CD14-positive monocyte (primary cell): Measurements from ENCODE around the gene SLC27A1. TPM values are rescaled to one million over a fixed set of nuclear protein-coding genes. Genes with fewer than 3 reads are reported as not detected.

Experiments used
- DNase-seq, 3 donors: peaks; one replicate each; pipeline ENCODE4 v3.0.0-alpha.2; 2011 to 2022
- H2AFZ ChIP-seq: 2 replicates; pipeline ENCODE4 v1.6.0; 2012; ENCODE audit warnings: mild to moderate bottlenecking, low read depth, low read length, inconsistent platforms; ENCODE audit not compliant: insufficient read depth, poor library complexity, severe bottlenecking
- H3K27ac ChIP-seq, 2 donors: 1 replicate in 1 of 2; 2 replicates in 1 of 2; pipeline ENCODE4 v1.5.1; 2012 to 2013; ENCODE audit warnings: low read length in 2 of 2, control low read depth in 1 of 2, inconsistent platforms in 1 of 2, low read depth in 1 of 2, mild to moderate bottlenecking in 1 of 2
- H3K27me3 ChIP-seq, 2 donors: one replicate each; pipeline versions ENCODE4 v1.6.0 to v1.6.1; 2011 to 2013; ENCODE audit warnings: low read length in 2 of 2; ENCODE audit not compliant: control insufficient read depth in 2 of 2, insufficient read depth in 2 of 2
- H3K36me3 ChIP-seq, 2 donors: replicated peaks in 1 of 2; 1 replicate in 1 of 2; 2 replicates in 1 of 2; pipeline versions ENCODE4 v1.5.1 to v1.6.1; 2012 to 2013; ENCODE audit warnings: low read length in 2 of 2, control low read depth in 1 of 2, inconsistent platforms in 1 of 2, mild to moderate bottlenecking in 1 of 2; ENCODE audit not compliant: insufficient read depth in 2 of 2, control insufficient read depth in 1 of 2
- H3K4me1 ChIP-seq, 2 donors: 1 replicate in 1 of 2; 2 replicates in 1 of 2; pipeline versions ENCODE4 v1.5.1 to v1.6.1; 2012 to 2013; ENCODE audit warnings: low read length in 2 of 2, control low read depth in 1 of 2, inconsistent platforms in 1 of 2, mild to moderate bottlenecking in 1 of 2, moderate library complexity in 1 of 2; ENCODE audit not compliant: insufficient read depth in 2 of 2, control insufficient read depth in 1 of 2
- H3K4me2 ChIP-seq: replicated peaks from 2 replicates; pipeline ENCODE3; 2012; ENCODE audit warnings: low read length, moderate library complexity, mild to moderate bottlenecking; ENCODE audit not compliant: poor library complexity, severe bottlenecking; ENCODE audit errors: extremely low read depth
- H3K4me3 ChIP-seq, 3 experiments: fragments of 200-600 bp in 1 of 3; sonication (generic) in 1 of 3; replicated peaks in 1 of 3; 1 replicate in 2 of 3; 2 replicates in 1 of 3; pipeline ENCODE4 v1.5.1; 2011 to 2013; ENCODE audit warnings: low read length in 3 of 3, mild to moderate bottlenecking in 3 of 3, control low read depth in 2 of 3, low read depth in 2 of 3, inconsistent platforms in 1 of 3, moderate library complexity in 1 of 3
- H3K79me2 ChIP-seq: 2 replicates; pipeline ENCODE4 v1.6.0; 2012; ENCODE audit warnings: mild to moderate bottlenecking, control low read depth, inconsistent platforms, low read length, moderate library complexity; ENCODE audit not compliant: insufficient read depth
- H3K9ac ChIP-seq: 2 replicates; pipeline ENCODE4 v1.6.0; 2017; ENCODE audit warnings: low read length, mild to moderate bottlenecking; ENCODE audit not compliant: insufficient read depth, poor library complexity, severe bottlenecking
- H3K9me3 ChIP-seq, 2 donors: replicated peaks in 1 of 2; 1 replicate in 1 of 2; 2 replicates in 1 of 2; pipeline versions ENCODE4 v1.5.1 to v1.6.1; 2012 to 2013; ENCODE audit warnings: low read length in 2 of 2, control low read depth in 1 of 2; ENCODE audit not compliant: control insufficient read depth in 1 of 2, insufficient read depth in 1 of 2
- H4K20me1 ChIP-seq: 2 replicates; pipeline ENCODE4 v1.6.0; 2012; ENCODE audit warnings: mild to moderate bottlenecking, low read length, control low read depth, moderate library complexity; ENCODE audit not compliant: insufficient read depth
- H3K27ac Mint-ChIP-seq, 7 donors: one replicate each; pipeline ENCODE4 v1.8.0; 2020; ENCODE audit warnings: mild to moderate bottlenecking in 7 of 7, mixed read lengths in 7 of 7, moderate library complexity in 6 of 7, inconsistent platforms in 2 of 7
- H3K27me3 Mint-ChIP-seq, 3 donors: one replicate each; pipeline ENCODE4 v1.8.0; 2021 to 2022; ENCODE audit warnings: low read depth in 3 of 3, mild to moderate bottlenecking in 3 of 3, mixed read lengths in 3 of 3, moderate library complexity in 3 of 3, inconsistent platforms in 1 of 3
- H3K36me3 Mint-ChIP-seq, 2 donors: one replicate each; pipeline ENCODE4 v1.8.0; 2020; ENCODE audit warnings: mixed read lengths in 2 of 2, inconsistent platforms in 1 of 2, mild to moderate bottlenecking in 1 of 2
- H3K4me1 Mint-ChIP-seq: one replicate; pipeline ENCODE4 v1.8.0; 2020; ENCODE audit warnings: mild to moderate bottlenecking, mixed read lengths
- H3K4me3 Mint-ChIP-seq, 2 donors: one replicate each; pipeline ENCODE4 v1.8.0; 2020; ENCODE audit warnings: mild to moderate bottlenecking in 2 of 2, mixed read lengths in 2 of 2, moderate library complexity in 1 of 2
- H3K9me3 Mint-ChIP-seq, 7 donors: one replicate each; pipeline ENCODE4 v1.8.0; 2020 to 2022; ENCODE audit warnings: mixed read lengths in 7 of 7, mild to moderate bottlenecking in 6 of 7, moderate library complexity in 6 of 7, inconsistent platforms in 2 of 7
- WGBS: methylation state at CpG from one replicate; pipeline ENCODE4 v1.1.5; 2013; ENCODE audit warnings: missing lambda C conversion rate; ENCODE audit not compliant: insufficient coverage; 5-methylcytosine and 5-hydroxymethylcytosine counted together
- intact Hi-C, 2 donors: fragments of 100-400 bp; cut with micrococcal nuclease; formaldehyde crosslinking; loops; one replicate each; pipeline versions ENCODE4 v1.15.0 to v1.15.1; 2023
- polyA plus RNA-seq, 3 donors: library from polyadenylated mRNA; depleted of rRNA in 1 of 3; unstranded in 2 of 3; stranded (reverse) in 1 of 3; fragments of 300-500 nt in 2 of 3; fragments of >200 nt in 1 of 3; fragmentation: Illumina TruSeq in 2 of 3; gene quantifications; 1 replicate in 2 of 3; 2 replicates in 1 of 3; pipeline ENCODE4 v1.2.3, GENCODE V29; 2012 to 2021
- TF ChIP-seq, protein P1 (sequence below): fragments of 200-600 bp; IDR thresholded peaks from one replicate; pipeline ENCODE4 v1.8.0; 2022; ENCODE audit warnings: antibody characterized with exemption, mild to moderate bottlenecking

Gene SLC27A1
- polyA plus RNA-seq, 3 donors, result 27.1 to 36.5 (median 27.6) TPM

DNA sequence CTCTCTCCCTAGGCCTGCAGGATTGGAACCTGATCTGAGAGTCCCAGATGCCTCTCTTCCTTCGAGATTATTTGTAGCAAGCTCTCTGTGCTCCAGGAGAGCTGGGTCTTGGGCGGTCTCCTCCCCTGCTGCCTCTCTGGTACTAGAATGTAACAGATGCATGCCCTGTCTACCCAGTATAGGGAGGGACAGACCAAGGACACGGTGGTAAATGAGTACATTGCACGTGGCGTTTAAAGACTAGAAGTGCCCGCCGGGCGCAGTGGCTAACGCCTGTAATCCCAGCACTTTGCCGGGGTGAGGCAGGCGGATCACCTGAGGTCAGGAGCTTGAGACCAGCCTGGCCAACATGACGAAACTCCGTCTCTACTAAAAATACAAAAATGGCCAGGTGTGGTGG is 11.7 kb downstream of the SLC27A1 start:
- Mint-ChIP-seq H3K36me3 (peaks cover 15 to 41% of the 10 kb centered on the region in 2 donors), H3K9me3 (peaks cover 0 to 1% (median 0%) of the 10 kb centered on the region in 7 donors), H3K27me3 (peaks cover 0 to 3% (median 0%) of the 10 kb centered on the region in 3 donors), H3K27ac (peak overlapping the region in 4 of 7 donors; percentile 63 to 90 (median 80)), H3K4me1 (peaks cover 37% of the 10 kb centered on the region), H3K4me3 (no peak overlapping the region)
- Histone ChIP-seq H3K4me1 (peaks cover 28 to 37% of the 10 kb centered on the region in 2 donors), H3K9me3 (no peaks in the 10 kb centered on the region), H3K79me2 (peaks cover 72% of the 10 kb centered on the region), H3K27me3 (no peaks in the 10 kb centered on the region), H3K9ac (no peak overlapping the region), H4K20me1 (peaks cover 44% of the 10 kb centered on the region), H2AFZ (no peak overlapping the region), H3K27ac (peak overlapping the region; percentile 63 to 71), H3K4me2 (peak overlapping the region; percentile 36), H3K4me3 (no peak overlapping the region), H3K36me3 (peaks cover 0 to 5% of the 10 kb centered on the region in 2 donors)
- TF ChIP-seq, protein P1, sequence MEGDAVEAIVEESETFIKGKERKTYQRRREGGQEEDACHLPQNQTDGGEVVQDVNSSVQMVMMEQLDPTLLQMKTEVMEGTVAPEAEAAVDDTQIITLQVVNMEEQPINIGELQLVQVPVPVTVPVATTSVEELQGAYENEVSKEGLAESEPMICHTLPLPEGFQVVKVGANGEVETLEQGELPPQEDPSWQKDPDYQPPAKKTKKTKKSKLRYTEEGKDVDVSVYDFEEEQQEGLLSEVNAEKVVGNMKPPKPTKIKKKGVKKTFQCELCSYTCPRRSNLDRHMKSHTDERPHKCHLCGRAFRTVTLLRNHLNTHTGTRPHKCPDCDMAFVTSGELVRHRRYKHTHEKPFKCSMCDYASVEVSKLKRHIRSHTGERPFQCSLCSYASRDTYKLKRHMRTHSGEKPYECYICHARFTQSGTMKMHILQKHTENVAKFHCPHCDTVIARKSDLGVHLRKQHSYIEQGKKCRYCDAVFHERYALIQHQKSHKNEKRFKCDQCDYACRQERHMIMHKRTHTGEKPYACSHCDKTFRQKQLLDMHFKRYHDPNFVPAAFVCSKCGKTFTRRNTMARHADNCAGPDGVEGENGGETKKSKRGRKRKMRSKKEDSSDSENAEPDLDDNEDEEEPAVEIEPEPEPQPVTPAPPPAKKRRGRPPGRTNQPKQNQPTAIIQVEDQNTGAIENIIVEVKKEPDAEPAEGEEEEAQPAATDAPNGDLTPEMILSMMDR, result no peak
- intact Hi-C loops, result no loop called here
- DNase-seq, result no peak
- 95% methylated on average over 13 of the region's 13 CpGs for WGBS

DNA sequence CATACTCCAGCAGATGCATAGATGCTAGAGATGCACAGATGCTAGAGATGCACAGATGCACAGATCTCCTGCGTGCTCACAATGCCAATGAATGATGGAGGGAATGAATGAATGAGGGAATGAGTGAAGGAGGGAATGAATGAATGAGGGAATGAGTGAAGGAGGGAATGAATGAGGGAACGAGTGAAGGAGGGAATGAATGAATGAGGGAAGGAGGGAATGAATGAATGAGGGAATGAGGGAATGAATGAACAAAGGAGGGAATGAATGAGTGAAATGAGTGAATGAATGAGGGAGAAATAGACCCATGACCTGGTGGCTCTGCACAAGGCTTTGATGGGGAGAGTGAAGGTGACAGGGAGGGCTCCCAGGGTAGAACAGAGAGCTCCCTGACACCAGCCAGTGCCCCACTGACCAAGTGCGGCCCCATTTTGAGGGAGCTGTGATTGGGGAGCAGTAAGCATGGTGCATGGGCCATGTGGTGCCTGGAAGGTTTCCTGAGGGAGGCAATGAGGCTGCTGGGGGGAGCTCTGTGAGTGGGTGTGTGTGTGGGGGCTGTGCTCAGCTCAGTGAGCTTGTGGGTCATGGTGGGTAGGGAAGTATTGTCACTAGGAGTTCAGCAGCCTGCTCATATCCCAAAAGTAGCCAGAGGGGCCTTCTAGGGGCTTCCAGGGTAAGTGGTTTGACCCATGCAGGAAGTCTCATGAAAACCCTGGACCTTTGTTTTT is 12.7 kb downstream of the SLC27A1 start:
- no peak overlapping the region for H3K4me3 ChIP-seq
- H3K27ac ChIP-seq, result no peak overlapping the region
- Mint-ChIP-seq H3K27ac (no peak overlapping the region), H3K27me3 (peaks cover 0 to 3% (median 3%) of the 10 kb centered on the region in 3 donors), H3K4me1 (peaks cover 43% of the 10 kb centered on the region), H3K4me3 (no peak overlapping the region), H3K9me3 (peaks cover 0 to 2% (median 0%) of the 10 kb centered on the region in 7 donors), H3K36me3 (peaks cover 17 to 48% of the 10 kb centered on the region in 2 donors)
- intact Hi-C loops, result no loop called here
- DNase-seq, result no peak
- peaks cover 34 to 44% of the 10 kb centered on the region in 2 donors for H3K4me1 ChIP-seq
- no peaks in the 10 kb centered on the region for H3K27me3 ChIP-seq
- H3K79me2 ChIP-seq, result peaks cover 62% of the 10 kb centered on the region
- peaks cover 50% of the 10 kb centered on the region for H4K20me1 ChIP-seq
- no peak overlapping the region for H3K9ac ChIP-seq
- TF ChIP-seq, protein P1, result no peak
- WGBS, result 98% methylated on average over 3 of the region's 3 CpGs
- no peaks in the 10 kb centered on the region for H3K9me3 ChIP-seq
- H2AFZ ChIP-seq, result no peak overlapping the region
- H3K36me3 ChIP-seq, result peaks cover 0 to 5% of the 10 kb centered on the region in 2 donors
- H3K4me2 ChIP-seq, result no peak overlapping the region
